Activated T-cell treated with anti-CD3 and anti-CD28 coated beads, Interleukin-2, amount 50 U/mL, for 4 hours (primary cell): ENCODE measurements around the gene ASPN. TPM values are rescaled to one million over a fixed set of nuclear protein-coding genes. Genes with fewer than 3 reads are reported as not detected.

Experiments used
- ATAC-seq, 2 donors: fragments of 200-7000 bp; cut with Tn5 transposase; one replicate each; pipeline ENCODE4 v1.10.0; 2021
- DNase-seq: peaks from one replicate; pipeline ENCODE4 v3.0.0-alpha.2; 2020
- H3K27me3 Mint-ChIP-seq: one replicate; pipeline ENCODE4 v1.8.0; 2021; ENCODE audit warnings: low read depth, mixed read lengths
- H3K36me3 Mint-ChIP-seq: one replicate; pipeline ENCODE4 v1.8.0; 2022; ENCODE audit warnings: mixed read lengths; ENCODE audit not compliant: insufficient read depth
- H3K4me1 Mint-ChIP-seq: one replicate; pipeline ENCODE4 v1.8.0; 2021; ENCODE audit warnings: low read depth, mixed read lengths
- H3K4me3 Mint-ChIP-seq: one replicate; pipeline ENCODE4 v1.8.0; 2021; ENCODE audit warnings: mild to moderate bottlenecking, moderate library complexity, mixed read lengths
- H3K9me3 Mint-ChIP-seq: one replicate; pipeline ENCODE4 v1.8.0; 2021; ENCODE audit warnings: mixed read lengths
- total RNA-seq, 3 donors: library from RNA; stranded (reverse); gene quantifications; one replicate each; pipeline ENCODE4 v1.2.1, GENCODE V29; 2021

Gene ASPN
- total RNA-seq: not detected

DNA sequence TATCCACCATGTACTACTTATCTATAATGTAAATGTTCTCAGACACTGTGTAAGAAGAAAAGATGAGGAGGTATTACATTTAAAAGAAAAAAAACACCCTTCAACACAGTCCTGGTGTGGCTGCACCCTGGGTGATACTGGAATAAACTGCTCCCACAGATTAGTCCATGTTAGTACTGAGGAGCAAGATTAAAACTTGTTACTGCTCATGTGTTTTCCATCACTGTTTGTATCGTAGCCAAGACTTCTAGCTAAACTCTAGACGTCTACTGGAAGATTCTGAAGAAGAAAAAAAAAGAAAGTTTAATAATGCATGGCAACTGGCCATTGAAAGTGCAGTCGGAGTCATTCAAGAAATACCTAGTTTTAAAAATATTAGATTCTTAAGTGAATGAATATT is at the start of gene ASPN:
ASPN (minus strand) TSS at position 178 of the 400 bp plus-strand sequence.
- no peaks in the 10 kb centered on the region for H3K9me3 Mint-ChIP-seq

DNA sequence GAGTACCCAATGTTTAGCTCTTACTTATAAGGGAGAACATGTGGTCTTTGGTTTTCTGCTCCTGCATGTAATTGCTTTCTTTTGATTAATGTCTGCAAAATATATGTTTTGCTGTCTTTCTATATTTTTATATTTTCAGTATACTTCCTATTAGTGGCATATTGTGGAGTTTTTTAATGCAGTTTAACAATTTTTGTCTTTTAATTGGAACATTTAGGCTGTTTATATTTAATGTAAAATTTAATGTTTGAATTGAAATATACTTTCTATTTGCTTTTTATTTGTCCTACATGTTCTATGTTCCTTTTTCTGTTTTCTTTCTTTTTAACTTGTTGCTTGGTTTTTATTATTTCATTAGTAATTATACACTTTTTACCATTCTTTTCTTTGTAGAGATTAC is 48.6 kb upstream of the ASPN start:
- Mint-ChIP-seq H3K9me3 (peaks cover 5% of the 10 kb centered on the region), H3K4me1 (no peaks in the 10 kb centered on the region), H3K4me3 (no peak overlapping the region), H3K36me3 (no peaks in the 10 kb centered on the region), H3K27me3 (no peaks in the 10 kb centered on the region)
- no peak for DNase-seq
- no peak for ATAC-seq

More for the DNA sequence above, at the start of gene ASPN:
- ATAC-seq (no peak), DNase-seq (no peak)
- H3K4me1 Mint-ChIP-seq: peaks cover 4% of the 10 kb centered on the region
- H3K4me3 Mint-ChIP-seq: no peak within 1 kb of the TSS
- no peaks in the 10 kb centered on the region for H3K27me3 Mint-ChIP-seq
- H3K36me3 Mint-ChIP-seq: no peaks in the 10 kb centered on the region

DNA sequence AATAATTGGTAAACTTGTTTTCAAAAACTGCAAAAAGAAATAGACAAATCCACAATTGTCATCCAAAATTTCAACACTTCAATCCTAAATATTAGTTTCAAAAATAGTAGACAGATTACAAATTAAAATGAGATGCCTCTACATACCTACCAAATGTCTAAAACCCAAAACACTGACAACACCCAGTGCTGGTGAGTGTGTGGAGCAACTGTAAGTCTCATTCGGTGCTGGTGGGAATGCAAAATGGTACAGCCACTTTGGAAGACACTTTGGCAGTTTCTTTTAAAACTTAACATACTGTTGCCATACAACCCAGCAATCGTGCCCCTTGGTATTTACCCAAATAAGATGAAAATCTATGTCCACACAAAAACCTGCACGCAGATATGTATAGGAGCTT is 46.8 kb upstream of the ASPN start:
- H3K36me3 Mint-ChIP-seq: no peaks in the 10 kb centered on the region
- H3K4me3 Mint-ChIP-seq: no peak overlapping the region
- ATAC-seq: no peak
- no peak for DNase-seq
- peaks cover 5% of the 10 kb centered on the region for H3K9me3 Mint-ChIP-seq
- H3K27me3 Mint-ChIP-seq: no peaks in the 10 kb centered on the region
- no peaks in the 10 kb centered on the region for H3K4me1 Mint-ChIP-seq

DNA sequence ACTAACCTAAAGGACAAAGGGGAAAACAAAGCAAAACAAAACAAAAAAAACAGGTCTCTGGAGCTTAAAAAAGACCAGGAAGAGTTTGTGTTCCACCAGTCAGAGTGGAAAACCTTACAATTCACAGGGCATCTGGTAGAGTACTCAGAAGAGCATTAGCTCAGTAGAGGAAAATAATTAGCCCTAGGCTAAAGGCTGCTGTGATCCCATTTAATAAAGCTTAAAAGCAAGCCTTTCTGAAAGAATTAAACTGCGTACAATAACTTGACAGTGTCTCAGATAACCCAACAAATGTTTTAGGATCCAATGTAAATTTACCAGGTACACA is 46.2 kb upstream of the ASPN start:
- DNase-seq (no peak), ATAC-seq (no peak)
- peaks cover 5% of the 10 kb centered on the region for H3K9me3 Mint-ChIP-seq
- no peaks in the 10 kb centered on the region for H3K4me1 Mint-ChIP-seq
- H3K36me3 Mint-ChIP-seq: no peaks in the 10 kb centered on the region
- no peaks in the 10 kb centered on the region for H3K27me3 Mint-ChIP-seq
- H3K4me3 Mint-ChIP-seq: no peak overlapping the region

DNA sequence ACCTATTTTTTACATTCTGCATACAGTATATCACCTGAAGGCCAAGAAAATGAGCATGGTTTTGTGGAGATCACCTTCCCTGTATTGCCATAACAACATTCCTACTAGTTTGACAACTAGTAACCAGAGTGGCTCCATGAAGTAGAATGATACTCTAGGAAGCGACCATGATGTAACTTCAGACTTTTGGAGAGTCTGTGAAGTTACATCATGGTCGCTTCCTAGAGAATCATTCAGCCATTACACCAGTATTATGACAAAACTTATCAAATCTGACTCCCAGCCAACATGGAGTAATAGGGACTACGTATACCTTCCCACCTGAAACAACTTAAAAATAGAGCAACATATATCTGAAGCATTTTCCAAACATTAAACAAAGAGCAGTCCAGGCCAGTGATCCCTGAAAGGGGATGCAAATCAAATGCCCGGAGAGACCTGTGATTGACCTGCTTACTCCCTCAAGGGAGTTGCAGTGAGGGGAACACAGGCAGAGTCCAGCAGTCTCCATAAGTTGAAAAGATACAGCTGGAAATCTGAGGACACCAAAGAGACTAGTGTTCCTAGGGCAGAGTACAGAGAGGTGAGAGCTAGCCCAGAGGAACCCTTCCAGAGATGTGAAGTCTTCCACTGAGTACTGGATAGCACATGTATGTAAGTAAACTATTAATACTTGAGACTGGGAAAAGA is 45.7 kb upstream of the ASPN start:
- Mint-ChIP-seq H3K4me3 (no peak overlapping the region), H3K36me3 (no peaks in the 10 kb centered on the region), H3K27me3 (no peaks in the 10 kb centered on the region), H3K9me3 (peaks cover 5% of the 10 kb centered on the region), H3K4me1 (no peaks in the 10 kb centered on the region)
- ATAC-seq (no peak), DNase-seq (no peak)

DNA sequence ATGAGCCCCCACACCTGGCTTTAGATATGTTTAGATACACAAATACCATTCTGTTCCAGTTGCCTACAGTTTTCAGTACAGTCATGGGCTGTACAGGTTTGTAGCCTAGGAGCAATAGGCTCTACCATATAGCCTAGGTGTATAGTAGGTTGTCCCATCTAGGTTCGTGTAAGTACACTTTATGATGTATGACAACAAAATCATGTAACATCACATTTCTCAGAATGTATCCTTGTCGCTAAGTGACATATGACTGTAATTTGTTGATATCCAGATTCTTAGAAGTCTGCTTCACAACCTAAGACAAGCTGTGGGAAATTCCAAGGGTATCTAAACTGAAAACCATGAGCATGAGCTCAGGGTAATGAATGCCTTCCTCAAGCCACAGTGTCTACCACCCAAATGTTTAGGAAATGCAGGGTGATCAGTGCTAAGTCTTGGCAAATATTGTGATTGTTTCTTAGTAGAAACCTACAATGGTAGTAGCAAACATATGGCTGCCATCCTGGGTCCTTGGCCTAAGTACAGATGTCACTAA is 45.1 kb upstream of the ASPN start:
- peak in 1 of 2 donors; percentile 25 for ATAC-seq
- DNase-seq: no peak
- Mint-ChIP-seq H3K4me1 (no peaks in the 10 kb centered on the region), H3K4me3 (no peak overlapping the region), H3K9me3 (peaks cover 3% of the 10 kb centered on the region), H3K27me3 (no peaks in the 10 kb centered on the region), H3K36me3 (no peaks in the 10 kb centered on the region)

DNA sequence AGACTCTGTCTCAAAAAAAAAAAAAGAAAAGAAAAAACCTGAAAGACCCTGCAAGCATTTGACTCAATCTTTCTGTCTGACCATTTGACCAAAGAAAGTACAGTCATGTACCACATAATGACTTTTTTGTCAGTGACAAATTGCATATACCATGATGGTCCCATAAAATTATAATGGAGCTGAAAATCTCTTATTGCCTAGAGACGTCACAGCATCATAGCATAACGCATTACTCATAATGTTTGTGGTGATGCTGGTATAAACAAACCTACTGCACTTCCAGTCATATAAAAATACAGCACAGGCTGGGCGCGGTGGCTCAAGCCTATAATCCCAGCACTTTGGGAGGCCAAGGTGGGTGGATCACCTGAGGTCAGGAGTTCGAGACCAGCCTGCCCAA is 43.0 kb upstream of the ASPN start:
- Mint-ChIP-seq H3K36me3 (no peaks in the 10 kb centered on the region), H3K4me1 (no peaks in the 10 kb centered on the region), H3K9me3 (no peaks in the 10 kb centered on the region), H3K27me3 (no peaks in the 10 kb centered on the region), H3K4me3 (no peak overlapping the region)
- DNase-seq (no peak), ATAC-seq (no peak)

DNA sequence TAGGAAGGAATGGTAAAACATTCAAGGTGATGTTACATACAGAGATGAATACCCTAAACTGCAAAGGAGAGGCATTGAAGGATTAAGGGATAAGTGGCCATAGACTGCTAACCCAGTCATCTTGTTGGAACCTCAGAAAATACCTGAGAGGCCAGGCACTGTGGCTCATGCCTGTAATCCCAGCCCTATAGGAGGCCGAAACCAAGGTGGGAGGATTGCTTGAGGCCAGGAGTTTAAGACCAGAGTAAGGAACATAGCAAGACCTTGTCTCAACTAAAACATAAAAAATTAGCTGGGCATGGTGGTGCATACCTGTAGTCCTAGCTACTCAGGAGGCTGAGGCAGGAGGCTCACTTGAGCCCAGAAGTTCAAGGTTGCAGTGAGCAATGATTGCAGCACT is 42.6 kb upstream of the ASPN start:
- Mint-ChIP-seq H3K36me3 (no peaks in the 10 kb centered on the region), H3K4me1 (no peaks in the 10 kb centered on the region), H3K4me3 (no peak overlapping the region), H3K27me3 (no peaks in the 10 kb centered on the region), H3K9me3 (no peaks in the 10 kb centered on the region)
- ATAC-seq (no peak), DNase-seq (no peak)

DNA sequence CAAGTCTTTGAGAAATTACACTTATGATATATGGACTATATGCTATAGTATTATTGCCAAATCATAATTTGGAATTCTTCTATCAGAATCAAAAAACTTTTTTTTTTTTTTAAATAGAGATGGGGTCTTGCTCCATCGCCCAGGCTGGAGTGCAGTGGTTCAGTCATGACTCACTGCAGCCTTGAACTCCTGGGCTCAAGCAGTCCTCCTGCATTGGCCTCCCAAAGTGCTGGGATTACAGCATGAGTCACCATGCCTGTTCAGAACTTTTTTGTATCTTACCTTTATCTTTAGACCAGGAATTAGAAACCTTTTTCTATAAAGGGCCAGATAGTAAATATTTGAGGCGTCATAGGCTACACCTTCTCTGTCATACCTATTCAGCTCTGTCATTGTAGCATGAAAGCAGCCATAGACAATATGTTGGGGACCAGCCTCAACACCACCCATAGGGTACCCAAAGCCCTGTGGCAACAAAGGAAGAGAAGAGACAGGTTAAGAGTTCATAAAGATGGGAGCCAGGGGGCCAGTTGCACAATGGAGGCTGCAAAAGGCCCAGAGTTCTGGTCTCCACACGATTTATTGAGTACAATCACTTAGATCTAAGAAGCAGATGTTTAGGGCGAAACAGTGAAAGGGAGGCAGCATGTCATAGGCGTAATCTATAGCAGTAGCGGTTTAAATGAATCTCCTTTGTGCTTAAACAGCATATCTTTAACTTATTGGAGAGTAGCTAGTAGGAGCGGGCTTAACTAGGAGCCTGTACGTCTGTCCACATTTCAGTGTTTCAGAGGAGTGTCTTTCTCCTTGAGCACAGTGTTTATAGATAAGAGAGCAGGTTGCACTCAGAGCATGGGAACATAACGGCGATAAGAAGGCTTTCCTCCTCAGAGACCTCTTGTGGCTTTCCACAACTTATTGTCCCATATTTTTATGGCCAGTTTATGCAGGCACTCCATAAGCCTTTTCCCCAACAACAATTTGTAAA is 41.0 kb upstream of the ASPN start:
- Mint-ChIP-seq H3K36me3 (peaks cover 4% of the 10 kb centered on the region), H3K4me1 (no peaks in the 10 kb centered on the region), H3K9me3 (no peaks in the 10 kb centered on the region), H3K4me3 (no peak overlapping the region), H3K27me3 (no peaks in the 10 kb centered on the region)
- DNase-seq (no peak), ATAC-seq (no peak)

DNA sequence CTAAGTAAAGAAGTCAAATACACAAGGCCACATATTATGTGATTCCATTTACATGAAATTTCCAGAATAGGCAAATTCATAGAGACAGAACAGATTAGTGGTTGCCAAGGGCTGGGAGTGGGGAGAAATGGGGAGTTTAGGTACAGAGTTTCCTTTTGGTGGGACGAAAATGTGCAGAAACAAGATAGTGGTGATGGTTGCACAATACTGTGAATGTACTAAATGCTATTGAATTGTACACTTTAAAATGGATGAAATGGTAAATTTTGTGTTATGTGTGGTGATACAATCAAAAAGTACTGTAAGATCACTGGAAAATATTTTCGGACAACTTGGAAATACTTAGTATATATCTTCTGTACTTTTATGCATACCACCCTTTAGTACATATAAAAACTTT is 38.5 kb upstream of the ASPN start:
- ATAC-seq (no peak), DNase-seq (no peak)
- H3K27me3 Mint-ChIP-seq: no peaks in the 10 kb centered on the region
- H3K4me1 Mint-ChIP-seq: no peaks in the 10 kb centered on the region
- H3K36me3 Mint-ChIP-seq: peaks cover 4% of the 10 kb centered on the region
- no peaks in the 10 kb centered on the region for H3K9me3 Mint-ChIP-seq
- H3K4me3 Mint-ChIP-seq: no peak overlapping the region

DNA sequence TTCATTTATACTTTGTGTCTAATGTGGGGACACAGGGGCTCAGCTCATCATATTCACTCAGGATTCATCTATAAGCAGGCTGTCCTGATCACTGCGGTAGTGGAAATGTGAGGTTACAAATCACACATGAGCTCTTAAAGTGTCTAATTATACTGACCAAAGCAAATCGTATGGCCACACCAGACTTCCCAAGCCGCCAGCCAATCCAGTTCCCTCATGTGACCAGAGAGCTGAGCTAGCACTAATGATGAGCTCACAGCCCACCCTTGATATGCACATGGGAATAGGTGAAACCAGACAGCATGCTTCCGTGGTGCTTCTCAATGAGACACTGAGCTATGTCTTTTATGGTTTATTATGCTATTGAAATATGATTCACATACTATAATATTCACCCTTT is 35.9 kb upstream of the ASPN start:
- H3K36me3 Mint-ChIP-seq: peaks cover 4% of the 10 kb centered on the region
- no peaks in the 10 kb centered on the region for H3K4me1 Mint-ChIP-seq
- H3K27me3 Mint-ChIP-seq: no peaks in the 10 kb centered on the region
- DNase-seq: no peak
- no peaks in the 10 kb centered on the region for H3K9me3 Mint-ChIP-seq
- ATAC-seq: no peak
- H3K4me3 Mint-ChIP-seq: no peak overlapping the region

DNA sequence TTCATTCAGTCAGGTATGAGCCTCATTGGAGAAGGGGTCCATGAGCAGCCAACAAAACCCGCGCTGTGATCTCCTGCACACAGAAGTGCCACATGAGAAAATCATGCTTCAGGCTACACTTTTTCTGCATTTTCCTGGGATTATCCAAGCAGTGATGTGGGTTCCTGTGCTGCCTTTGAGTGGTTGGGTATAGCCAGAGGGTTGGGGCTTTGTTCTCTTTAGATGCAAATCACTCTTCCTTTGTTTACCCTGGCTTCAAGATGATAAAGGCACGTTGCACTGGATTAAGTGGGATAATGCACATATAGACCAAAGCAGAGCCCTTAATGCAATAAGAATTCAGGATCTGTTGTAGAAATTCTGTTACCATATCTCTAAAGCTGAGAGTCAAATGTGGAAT is 34.7 kb upstream of the ASPN start:
- no peaks in the 10 kb centered on the region for H3K9me3 Mint-ChIP-seq
- H3K4me1 Mint-ChIP-seq: no peaks in the 10 kb centered on the region
- no peak overlapping the region for H3K4me3 Mint-ChIP-seq
- ATAC-seq: no peak
- H3K27me3 Mint-ChIP-seq: no peaks in the 10 kb centered on the region
- no peak for DNase-seq
- peaks cover 4% of the 10 kb centered on the region for H3K36me3 Mint-ChIP-seq

DNA sequence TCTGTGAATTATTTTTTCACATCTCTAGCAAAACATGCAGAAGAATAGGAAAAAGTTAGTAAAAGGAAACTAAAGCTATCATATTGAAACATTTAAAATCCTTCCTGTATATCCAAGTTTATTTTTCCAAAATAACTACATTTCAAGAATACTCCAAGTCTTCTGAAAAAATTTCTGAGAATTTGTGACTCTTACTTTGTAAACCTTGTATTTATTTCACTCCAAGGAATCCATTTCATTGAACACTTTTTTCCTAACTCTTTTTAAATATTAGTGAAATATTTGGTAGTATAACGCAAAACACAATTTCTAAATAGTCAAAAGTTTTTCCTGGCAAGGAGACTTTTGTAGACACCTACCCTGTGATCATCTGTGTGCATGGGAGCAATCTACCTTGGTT is 34.2 kb upstream of the ASPN start:
- no peaks in the 10 kb centered on the region for H3K27me3 Mint-ChIP-seq
- H3K4me3 Mint-ChIP-seq: no peak overlapping the region
- peaks cover 4% of the 10 kb centered on the region for H3K36me3 Mint-ChIP-seq
- DNase-seq: no peak
- H3K9me3 Mint-ChIP-seq: no peaks in the 10 kb centered on the region
- H3K4me1 Mint-ChIP-seq: no peaks in the 10 kb centered on the region
- no peak for ATAC-seq

DNA sequence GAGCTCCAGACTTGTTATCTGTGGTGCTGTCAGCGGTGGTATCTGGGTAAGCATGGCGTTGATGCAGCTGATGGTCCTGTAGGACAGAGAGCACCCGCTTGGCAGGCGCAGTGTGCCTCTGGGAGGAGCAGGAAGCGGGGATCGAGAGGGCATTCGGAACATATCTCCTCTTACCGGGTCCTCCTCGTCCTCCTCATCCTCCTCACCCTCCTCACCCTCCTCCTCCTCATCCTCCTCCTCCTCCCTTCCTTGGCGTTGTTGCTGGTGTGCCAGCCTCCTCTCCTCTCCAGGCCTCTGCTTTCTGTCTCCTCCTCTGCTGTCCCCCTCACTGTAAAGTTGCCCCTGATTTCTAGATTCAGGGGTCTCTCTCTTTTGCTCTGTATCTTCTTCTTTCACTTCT is 32.3 kb upstream of the ASPN start:
- Mint-ChIP-seq H3K27me3 (no peaks in the 10 kb centered on the region), H3K4me1 (no peaks in the 10 kb centered on the region), H3K9me3 (no peaks in the 10 kb centered on the region), H3K4me3 (no peak overlapping the region), H3K36me3 (peaks cover 4% of the 10 kb centered on the region)
- ATAC-seq (no peak), DNase-seq (no peak)

DNA sequence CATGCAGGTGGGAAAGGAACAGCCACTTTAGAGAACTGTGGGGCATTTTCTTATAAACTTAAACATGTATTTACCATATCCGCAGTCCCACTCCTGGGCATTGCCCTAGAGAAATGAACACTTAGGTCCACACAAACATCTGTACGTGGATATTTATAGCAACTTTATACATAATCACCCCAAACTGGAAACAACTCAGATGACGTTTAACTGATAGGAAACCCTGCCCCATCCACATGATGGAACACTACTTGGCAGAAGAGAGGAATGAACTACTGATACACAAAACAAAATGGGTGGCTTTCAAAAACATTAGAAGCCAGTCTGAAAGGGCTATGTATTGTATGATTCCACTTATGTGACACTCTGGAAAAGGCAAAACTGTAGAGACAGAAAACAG is 31.0 kb upstream of the ASPN start:
- Mint-ChIP-seq H3K4me1 (no peaks in the 10 kb centered on the region), H3K9me3 (no peaks in the 10 kb centered on the region), H3K4me3 (no peak overlapping the region), H3K36me3 (no peaks in the 10 kb centered on the region), H3K27me3 (no peaks in the 10 kb centered on the region)
- ATAC-seq: no peak
- DNase-seq: no peak
